WTC11 (cell line): ENCODE results near the gene HECW1.

Experiments
- CTCF ChIP-seq: fragments of 200-600 bp; IDR thresholded peaks from 2 replicates; pipeline ENCODE4 v1.8.0; 2022; ENCODE audit warnings: antibody characterized with exemption
- ERG ChIP-seq: fragments of 250-450 bp; sonication (Bioruptor Pico); IDR thresholded peaks from 2 replicates; pipeline ENCODE4 v1.8.0; 2021; ENCODE audit warnings: mild to moderate bottlenecking
- NFE2L1 ChIP-seq: sonication (generic); formaldehyde crosslinking; IDR thresholded peaks from 2 replicates; pipeline ENCODE4 v1.8.1; 2023; ENCODE audit warnings: missing genetic modification reagents
- USF2 ChIP-seq: sonication (generic); formaldehyde crosslinking; IDR thresholded peaks from 2 replicates; pipeline ENCODE4 v1.8.1; 2023; ENCODE audit warnings: mild to moderate bottlenecking, missing genetic modification reagents, moderate library complexity

- TF ChIP-seq NFE2L1 (CRISPR knock-in tag) (no peak), USF2 (CRISPR knock-in tag) (no peak), ERG (CRISPR knock-in tag) (no peak), CTCF (no peak)
These were observed 83.9 kb downstream of the HECW1 start for GRCh38 chr7:43196379-43196778.
